Right lobe of liver (tissue), 4 donors: Measurements from ENCODE around the gene HSPA8.
"Not testable (repeated sequence)": the region's sequence is repeated elsewhere in the genome, so short reads cannot be mapped to it uniquely, and the experiment has no call there.

Experiments used
- POLR2A ChIP-seq: fragments of 450-650 bp; IDR thresholded peaks from one replicate; pipeline ENCODE4 v1.6.1; 2017; ENCODE audit warnings: antibody characterized with exemption, mild to moderate bottlenecking
- TF ChIP-seq, protein P1 (sequence below), 4 donors: fragments of 200-600 bp in 3 of 4; fragments of 450-650 bp in 1 of 4; IDR thresholded peaks; one replicate each; pipeline versions ENCODE4 v1.5.1 to v1.8.0; 2016 to 2022; ENCODE audit warnings: antibody characterized with exemption in 4 of 4, mild to moderate bottlenecking in 2 of 4
- donor health status: DM: no; HTN: no; CAD: no.
- donor health status: DM: no; HTN: no; CAD: no.
- donor health status: DM: no; HTN: yes; CAD: no.

DNA sequence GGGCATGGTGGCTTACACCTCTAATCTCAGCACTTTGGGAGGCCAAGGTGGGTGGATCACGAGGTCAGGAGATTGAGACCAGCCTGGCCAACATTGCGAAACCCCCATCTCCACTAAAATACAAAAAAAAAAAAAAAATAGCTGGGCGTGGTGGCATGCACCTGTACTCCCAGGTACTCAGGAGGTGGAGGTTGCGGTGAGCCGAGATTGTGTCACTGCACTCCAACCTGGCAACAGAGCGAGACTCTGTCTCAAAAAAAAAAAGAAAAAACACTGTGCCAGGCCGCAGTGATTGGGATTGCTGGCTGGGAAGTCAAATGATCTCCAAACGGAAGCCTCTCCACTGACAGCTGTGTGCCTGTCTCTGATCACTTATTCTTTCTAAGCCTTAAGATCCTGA, 28.2 kb upstream of the HSPA8 start:
- TF ChIP-seq, protein P1, sequence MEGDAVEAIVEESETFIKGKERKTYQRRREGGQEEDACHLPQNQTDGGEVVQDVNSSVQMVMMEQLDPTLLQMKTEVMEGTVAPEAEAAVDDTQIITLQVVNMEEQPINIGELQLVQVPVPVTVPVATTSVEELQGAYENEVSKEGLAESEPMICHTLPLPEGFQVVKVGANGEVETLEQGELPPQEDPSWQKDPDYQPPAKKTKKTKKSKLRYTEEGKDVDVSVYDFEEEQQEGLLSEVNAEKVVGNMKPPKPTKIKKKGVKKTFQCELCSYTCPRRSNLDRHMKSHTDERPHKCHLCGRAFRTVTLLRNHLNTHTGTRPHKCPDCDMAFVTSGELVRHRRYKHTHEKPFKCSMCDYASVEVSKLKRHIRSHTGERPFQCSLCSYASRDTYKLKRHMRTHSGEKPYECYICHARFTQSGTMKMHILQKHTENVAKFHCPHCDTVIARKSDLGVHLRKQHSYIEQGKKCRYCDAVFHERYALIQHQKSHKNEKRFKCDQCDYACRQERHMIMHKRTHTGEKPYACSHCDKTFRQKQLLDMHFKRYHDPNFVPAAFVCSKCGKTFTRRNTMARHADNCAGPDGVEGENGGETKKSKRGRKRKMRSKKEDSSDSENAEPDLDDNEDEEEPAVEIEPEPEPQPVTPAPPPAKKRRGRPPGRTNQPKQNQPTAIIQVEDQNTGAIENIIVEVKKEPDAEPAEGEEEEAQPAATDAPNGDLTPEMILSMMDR (IDR thresholded peaks at IDR 0.05): not testable (repeated sequence)
- not testable (repeated sequence) for TF ChIP-seq POLR2A
